Measurements from ENCODE around the gene TANGO2.

DNA sequence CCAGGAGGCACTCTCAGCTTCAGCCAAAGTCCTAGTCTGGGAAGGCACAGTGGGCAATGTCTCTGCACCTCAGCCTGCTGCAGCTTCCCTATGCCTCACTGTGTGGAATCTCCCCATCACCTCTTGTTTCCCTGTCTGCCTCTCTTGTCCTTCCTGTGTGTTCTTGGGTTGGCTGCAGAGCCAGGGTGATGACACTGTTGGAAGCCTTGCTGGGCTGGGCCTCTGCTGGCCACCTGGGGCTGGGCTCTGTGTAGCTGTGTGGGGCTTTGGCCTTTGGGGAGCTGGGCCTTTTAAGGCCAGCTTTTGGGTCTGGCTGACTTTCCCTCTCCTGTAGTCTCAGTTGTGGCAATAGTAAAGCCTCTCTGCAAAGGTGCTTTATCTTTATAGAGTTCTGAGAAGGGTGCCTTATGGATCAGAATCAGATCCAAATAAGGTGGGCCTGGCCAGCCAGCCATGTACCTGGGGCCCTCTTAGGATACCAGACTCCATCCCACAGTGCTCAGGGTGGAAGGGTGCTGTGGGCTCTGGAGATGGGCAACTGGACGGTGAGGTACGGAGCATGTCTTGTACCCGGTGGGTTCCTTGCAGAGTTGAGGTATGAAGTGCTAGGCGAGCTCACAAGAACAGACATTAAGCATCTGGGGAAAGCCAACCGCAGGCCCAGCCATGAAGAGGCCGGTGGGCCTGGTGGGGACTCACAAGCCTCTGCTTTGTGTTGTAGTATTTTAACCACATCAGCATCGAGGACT lies 84.7 kb downstream of the TANGO2 start:
- TF ChIP-seq, protein P1, sequence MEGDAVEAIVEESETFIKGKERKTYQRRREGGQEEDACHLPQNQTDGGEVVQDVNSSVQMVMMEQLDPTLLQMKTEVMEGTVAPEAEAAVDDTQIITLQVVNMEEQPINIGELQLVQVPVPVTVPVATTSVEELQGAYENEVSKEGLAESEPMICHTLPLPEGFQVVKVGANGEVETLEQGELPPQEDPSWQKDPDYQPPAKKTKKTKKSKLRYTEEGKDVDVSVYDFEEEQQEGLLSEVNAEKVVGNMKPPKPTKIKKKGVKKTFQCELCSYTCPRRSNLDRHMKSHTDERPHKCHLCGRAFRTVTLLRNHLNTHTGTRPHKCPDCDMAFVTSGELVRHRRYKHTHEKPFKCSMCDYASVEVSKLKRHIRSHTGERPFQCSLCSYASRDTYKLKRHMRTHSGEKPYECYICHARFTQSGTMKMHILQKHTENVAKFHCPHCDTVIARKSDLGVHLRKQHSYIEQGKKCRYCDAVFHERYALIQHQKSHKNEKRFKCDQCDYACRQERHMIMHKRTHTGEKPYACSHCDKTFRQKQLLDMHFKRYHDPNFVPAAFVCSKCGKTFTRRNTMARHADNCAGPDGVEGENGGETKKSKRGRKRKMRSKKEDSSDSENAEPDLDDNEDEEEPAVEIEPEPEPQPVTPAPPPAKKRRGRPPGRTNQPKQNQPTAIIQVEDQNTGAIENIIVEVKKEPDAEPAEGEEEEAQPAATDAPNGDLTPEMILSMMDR (IDR thresholded peaks at IDR 0.05 in 8 of 11, conservative IDR thresholded peaks at IDR 0.05 in 3 of 11), result no peak
- TF ChIP-seq POLR2A (IDR thresholded peaks at IDR 0.05), result no peak
